HepG2 (cell line): ENCODE results near the gene FAM20C. TPM values are rescaled to one million over a fixed set of nuclear protein-coding genes. Genes with fewer than 3 reads are reported as not detected.

Experiments
- DZIP1 ChIP-seq: sonication (generic); formaldehyde crosslinking; IDR thresholded peaks from 2 replicates; pipeline ENCODE4 v1.5.0; 2020; ENCODE audit warnings: mild to moderate bottlenecking, missing genetic modification reagents
- HNRNPLL ChIP-seq: fragments of 200-400 bp; formaldehyde crosslinking; IDR thresholded peaks from 2 replicates; pipeline ENCODE4 v1.6.1; 2017; ENCODE audit warnings: mild to moderate bottlenecking, low read depth, low read length; ENCODE audit not compliant: poor library complexity, severe bottlenecking
- KAT2B ChIP-seq: fragments of 150-350 bp; IDR thresholded peaks from 2 replicates; pipeline ENCODE4 v1.6.1; 2014; ENCODE audit warnings: low read depth, low read length, borderline replicate concordance
- RNF219 ChIP-seq: sonication (generic); formaldehyde crosslinking; IDR thresholded peaks from 2 replicates; pipeline ENCODE4 v1.5.0; 2020; ENCODE audit warnings: mild to moderate bottlenecking, missing genetic modification reagents
- TMF1 ChIP-seq: sonication (generic); formaldehyde crosslinking; IDR thresholded peaks from 2 replicates; pipeline ENCODE4 v1.8.1; 2022; ENCODE audit warnings: low read depth, missing genetic modification reagents
- ZBTB10 ChIP-seq: sonication (generic); formaldehyde crosslinking; IDR thresholded peaks from 2 replicates; pipeline ENCODE4 v1.4.0; 2020; ENCODE audit warnings: missing genetic modification reagents, borderline replicate concordance
- ZNF512B ChIP-seq: sonication (generic); formaldehyde crosslinking; IDR thresholded peaks from 2 replicates; pipeline ENCODE4 v1.5.1; 2020; ENCODE audit warnings: missing genetic modification reagents, mild to moderate bottlenecking, borderline replicate concordance
- polyA plus RNA-seq, 8 experiments: library from polyadenylated mRNA; depleted of rRNA in 3 of 8; stranded (reverse) in 7 of 8; unstranded in 1 of 8; fragments of >200 nt; fragmentation: Illumina TruSeq in 4 of 8; extraction: Trizol in 4 of 8; gene quantifications; 2 replicates each; pipeline versions ENCODE4 v1.2.1 to v1.2.3, GENCODE V29; 2011 to 2016; ENCODE audit warnings: low read depth in 4 of 8, missing spikeins in 1 of 8, mixed read lengths in 1 of 8; ENCODE audit not compliant: insufficient read depth in 1 of 8
- total RNA-seq, 5 experiments: library from RNA; depleted of rRNA; stranded (reverse); fragments of >200 nt; fragmentation: Illumina TruSeq; extraction: Trizol; gene quantifications; 2 replicates each; pipeline ENCODE4 v1.2.3, GENCODE V29; 2016; ENCODE audit warnings: low read depth in 1 of 5

FAM20C gene
- total and polyA plus RNA-seq, 2 of the 13 experiments (the other 11 are each of a cell fraction or from before 2014, with no cell fraction given): 11.9 to 19.9 TPM

- no peak for TF ChIP-seq RNF219 (CRISPR knock-in tag)
- no peak for TF ChIP-seq ZNF512B (CRISPR knock-in tag)
- TF ChIP-seq TMF1: no peak
- no peak for TF ChIP-seq HNRNPLL
- TF ChIP-seq DZIP1 (CRISPR knock-in tag): no peak
- TF ChIP-seq KAT2B: no peak
- TF ChIP-seq ZBTB10 (CRISPR knock-in tag): no peak
These were observed 2.2 kb upstream of the FAM20C start (continued) for GRCh38 chr7:190196-190595.
